ENCODE data around the gene DPH3.

DNA sequence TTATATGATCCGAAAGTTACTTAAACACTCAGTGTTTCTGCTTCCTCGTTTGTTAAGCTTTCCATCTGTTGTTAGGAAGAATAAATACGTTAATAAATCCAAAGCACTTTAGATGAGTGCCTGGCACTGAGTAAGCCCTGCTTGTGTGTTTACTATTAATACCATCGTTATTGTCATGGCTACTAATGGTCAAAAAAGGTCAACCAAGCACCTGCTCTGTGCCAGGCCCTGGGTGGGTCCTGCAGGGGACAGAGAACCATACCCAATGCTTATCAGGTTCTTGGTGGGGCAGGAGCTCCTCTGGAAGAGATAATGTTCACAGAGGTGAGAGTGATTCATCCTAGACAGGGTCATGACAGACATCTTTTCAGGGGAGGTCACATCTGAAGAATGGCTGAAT is 50.4 kb downstream of the DPH3 start:
- TF ChIP-seq, protein P1, sequence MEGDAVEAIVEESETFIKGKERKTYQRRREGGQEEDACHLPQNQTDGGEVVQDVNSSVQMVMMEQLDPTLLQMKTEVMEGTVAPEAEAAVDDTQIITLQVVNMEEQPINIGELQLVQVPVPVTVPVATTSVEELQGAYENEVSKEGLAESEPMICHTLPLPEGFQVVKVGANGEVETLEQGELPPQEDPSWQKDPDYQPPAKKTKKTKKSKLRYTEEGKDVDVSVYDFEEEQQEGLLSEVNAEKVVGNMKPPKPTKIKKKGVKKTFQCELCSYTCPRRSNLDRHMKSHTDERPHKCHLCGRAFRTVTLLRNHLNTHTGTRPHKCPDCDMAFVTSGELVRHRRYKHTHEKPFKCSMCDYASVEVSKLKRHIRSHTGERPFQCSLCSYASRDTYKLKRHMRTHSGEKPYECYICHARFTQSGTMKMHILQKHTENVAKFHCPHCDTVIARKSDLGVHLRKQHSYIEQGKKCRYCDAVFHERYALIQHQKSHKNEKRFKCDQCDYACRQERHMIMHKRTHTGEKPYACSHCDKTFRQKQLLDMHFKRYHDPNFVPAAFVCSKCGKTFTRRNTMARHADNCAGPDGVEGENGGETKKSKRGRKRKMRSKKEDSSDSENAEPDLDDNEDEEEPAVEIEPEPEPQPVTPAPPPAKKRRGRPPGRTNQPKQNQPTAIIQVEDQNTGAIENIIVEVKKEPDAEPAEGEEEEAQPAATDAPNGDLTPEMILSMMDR (IDR thresholded peaks at IDR 0.05), result no peak
- TF ChIP-seq POLR2AphosphoS5 (IDR thresholded peaks at IDR 0.05), result no peak
- no peak for TF ChIP-seq EP300 (IDR thresholded peaks at IDR 0.05)

Measured in stomach (tissue), 4 donors.